Fibroblast of villous mesenchyme (primary cell): ENCODE results near the gene FLNC. TPM values are rescaled to one million over a fixed set of nuclear protein-coding genes. Genes with fewer than 3 reads are reported as not detected.

Experiments
- DNase-seq: peaks from one replicate; pipeline ENCODE4 v3.0.0-alpha.2; 2010; ENCODE audit warnings: low read depth
- H3K4me3 ChIP-seq: 2 replicates; pipeline ENCODE4 v1.5.1; 2011; ENCODE audit warnings: low read depth, mild to moderate bottlenecking, low read length
- total RNA-seq: library from RNA; depleted of rRNA; stranded (reverse); fragments of >200 nt; gene quantifications from 2 replicates; pipeline ENCODE4 v1.2.3, GENCODE V29; 2012
- TF ChIP-seq, protein P1 (sequence below): IDR thresholded peaks from 2 replicates; pipeline ENCODE4 v1.5.1; 2012; ENCODE audit warnings: low read depth, mild to moderate bottlenecking, low read length; ENCODE audit not compliant: insufficient read depth

Gene FLNC
- total RNA-seq, 1 donor: 185 TPM

DNA sequence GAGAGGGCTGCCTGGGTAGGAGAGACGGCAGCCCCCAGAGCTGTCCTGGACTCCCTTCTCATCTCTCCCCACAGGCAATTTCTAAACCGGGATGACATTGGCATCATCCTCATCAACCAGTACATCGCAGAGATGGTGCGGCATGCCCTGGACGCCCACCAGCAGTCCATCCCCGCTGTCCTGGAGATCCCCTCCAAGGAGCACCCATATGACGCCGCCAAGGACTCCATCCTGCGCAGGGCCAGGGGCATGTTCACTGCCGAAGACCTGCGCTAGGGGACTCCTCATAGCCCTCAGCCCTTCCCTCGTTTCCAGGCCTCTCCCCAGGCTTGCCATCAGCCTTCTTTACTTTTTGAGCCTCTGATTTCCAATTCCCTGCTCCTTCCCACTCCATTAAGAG lies 35.1 kb downstream of the FLNC start:
- no peak overlapping the region for H3K4me3 ChIP-seq
- TF ChIP-seq, protein P1, sequence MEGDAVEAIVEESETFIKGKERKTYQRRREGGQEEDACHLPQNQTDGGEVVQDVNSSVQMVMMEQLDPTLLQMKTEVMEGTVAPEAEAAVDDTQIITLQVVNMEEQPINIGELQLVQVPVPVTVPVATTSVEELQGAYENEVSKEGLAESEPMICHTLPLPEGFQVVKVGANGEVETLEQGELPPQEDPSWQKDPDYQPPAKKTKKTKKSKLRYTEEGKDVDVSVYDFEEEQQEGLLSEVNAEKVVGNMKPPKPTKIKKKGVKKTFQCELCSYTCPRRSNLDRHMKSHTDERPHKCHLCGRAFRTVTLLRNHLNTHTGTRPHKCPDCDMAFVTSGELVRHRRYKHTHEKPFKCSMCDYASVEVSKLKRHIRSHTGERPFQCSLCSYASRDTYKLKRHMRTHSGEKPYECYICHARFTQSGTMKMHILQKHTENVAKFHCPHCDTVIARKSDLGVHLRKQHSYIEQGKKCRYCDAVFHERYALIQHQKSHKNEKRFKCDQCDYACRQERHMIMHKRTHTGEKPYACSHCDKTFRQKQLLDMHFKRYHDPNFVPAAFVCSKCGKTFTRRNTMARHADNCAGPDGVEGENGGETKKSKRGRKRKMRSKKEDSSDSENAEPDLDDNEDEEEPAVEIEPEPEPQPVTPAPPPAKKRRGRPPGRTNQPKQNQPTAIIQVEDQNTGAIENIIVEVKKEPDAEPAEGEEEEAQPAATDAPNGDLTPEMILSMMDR: no peak
- DNase-seq: no peak

DNA sequence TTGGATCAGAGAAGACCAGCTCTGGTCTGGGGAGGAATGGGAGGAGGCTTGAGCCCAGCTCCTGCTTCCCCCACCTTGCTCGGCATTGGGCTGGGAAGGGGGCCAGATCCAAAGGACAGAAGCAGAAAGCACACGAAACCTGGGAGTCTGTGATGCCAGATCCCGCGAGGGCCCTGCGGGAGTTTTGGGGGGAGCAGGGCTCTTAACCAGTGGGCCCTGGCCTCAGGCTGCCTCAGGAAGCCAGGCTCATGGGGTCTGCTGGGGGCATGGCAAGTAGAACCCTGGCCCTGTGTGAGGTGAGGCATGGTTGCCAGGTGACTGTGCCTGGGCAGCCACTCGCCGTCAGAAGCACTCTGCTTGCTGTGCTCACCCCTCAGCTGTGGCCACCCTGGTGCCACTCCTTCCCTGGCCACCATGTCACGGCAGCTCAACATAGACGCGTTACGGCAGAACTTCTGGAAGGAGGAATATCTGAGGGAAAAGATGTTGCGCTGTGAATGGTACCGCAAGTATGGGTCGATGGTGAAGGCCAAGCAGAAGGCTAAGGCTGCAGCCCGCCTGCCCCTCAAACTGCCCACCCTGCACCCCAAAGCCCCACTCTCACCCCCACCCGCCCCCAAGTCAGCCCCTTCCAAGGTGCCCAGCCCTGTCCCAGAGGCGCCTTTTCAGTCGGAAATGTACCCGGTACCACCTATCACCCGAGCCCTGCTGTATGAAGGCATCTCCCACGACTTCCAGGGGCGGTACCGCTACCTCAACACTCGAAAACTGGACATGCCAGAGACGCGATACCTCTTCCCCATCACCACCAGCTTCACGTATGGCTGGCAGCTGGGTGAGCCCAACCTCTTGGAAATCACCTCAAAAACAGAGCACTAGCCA lies 36.0 kb downstream of the FLNC start:
- no peak for DNase-seq
- no peak overlapping the region for H3K4me3 ChIP-seq

DNA sequence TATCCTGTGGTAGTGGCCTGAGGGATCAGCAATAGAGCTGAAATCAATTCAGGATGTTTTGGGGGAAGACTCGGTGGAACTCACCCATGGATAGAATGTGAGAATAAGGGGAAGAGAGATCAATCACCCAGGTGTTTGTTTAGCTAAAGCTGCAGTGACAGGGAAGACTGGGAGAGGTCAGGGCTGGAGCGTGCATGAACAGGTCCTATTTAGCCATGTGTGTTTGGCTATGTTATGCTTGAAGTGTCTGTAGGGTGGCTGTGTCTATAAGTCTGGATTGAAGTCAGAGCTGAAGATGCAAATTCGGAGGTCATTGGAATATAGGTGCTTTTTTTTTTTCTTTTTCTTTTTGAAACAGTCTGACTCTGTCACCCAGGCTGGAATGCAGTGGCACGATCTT lies 37.0 kb downstream of the FLNC start:
- TF ChIP-seq, protein P1: no peak
- no peak overlapping the region for H3K4me3 ChIP-seq
- no peak for DNase-seq

More for the DNA sequence above, 36.0 kb downstream of the FLNC start:
- TF ChIP-seq, protein P1: no peak

DNA sequence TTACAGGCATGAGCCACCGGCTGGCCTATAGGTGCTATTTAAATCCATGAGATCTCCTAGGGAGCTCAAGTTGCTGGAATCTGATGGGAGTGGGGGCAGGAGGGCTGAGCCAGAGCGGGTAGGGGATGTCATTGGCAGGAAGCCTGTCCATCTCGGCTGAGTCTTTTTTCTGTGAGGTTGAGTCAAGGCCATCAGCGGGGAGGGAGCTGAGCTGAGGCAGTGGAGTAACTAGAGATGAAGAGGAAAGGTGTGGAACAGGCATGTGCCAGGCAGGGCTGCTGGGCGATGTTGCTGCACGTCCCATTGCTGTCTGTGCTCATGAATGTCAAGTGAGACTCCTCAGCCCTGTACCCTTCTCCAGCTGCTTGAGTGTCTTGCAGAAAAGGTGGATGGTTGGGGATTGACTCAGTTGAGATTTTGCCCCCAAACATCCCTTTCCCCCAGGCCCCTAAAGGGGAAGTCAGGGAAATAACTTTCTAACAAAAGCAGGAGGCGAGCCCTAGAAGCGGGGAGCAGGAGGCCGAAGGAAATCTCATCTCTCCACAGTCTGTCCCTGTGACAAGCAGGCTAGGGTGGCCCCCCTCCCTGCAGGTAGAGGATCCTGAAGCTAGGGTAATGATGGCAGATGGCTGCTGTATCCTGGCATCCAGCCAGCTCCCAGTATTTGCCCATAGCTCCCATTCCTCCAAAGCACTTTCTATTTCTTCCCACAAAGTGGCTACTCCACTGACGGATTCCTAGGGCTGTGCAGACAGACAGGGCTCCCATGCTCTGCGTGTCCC lies 37.8 kb downstream of the FLNC start:
- TF ChIP-seq, protein P1: no peak
- peak; percentile 5 for DNase-seq
- no peak overlapping the region for H3K4me3 ChIP-seq

DNA sequence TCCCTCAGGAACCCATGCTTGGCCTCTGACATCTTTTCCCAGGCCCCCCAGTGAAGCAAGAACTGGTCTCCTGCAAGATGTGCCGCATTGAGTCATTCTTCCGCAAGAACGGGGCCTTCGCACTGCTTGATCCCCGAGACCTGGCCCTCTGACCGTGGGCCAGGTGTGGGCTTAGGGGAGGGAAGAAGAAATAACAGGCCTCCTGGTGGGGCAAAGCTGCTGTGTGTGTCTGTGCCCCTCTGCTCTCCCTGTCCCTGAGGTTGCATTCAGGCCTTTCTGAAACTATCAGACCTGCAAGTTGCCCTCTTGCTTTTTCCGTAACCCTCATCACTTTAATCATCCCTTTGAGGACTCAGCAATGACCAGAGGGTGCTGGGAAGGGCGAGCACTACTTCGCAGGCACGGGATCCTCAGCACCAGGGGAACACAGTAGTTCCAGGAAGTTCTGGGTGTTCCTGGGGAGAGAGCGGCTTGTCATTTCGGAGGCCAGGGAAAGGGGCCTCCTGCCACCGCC lies 38.5 kb downstream of the FLNC start:
- TF ChIP-seq, protein P1: no peak
- DNase-seq: no peak
- peak overlapping the region; percentile 50 for H3K4me3 ChIP-seq

DNA sequence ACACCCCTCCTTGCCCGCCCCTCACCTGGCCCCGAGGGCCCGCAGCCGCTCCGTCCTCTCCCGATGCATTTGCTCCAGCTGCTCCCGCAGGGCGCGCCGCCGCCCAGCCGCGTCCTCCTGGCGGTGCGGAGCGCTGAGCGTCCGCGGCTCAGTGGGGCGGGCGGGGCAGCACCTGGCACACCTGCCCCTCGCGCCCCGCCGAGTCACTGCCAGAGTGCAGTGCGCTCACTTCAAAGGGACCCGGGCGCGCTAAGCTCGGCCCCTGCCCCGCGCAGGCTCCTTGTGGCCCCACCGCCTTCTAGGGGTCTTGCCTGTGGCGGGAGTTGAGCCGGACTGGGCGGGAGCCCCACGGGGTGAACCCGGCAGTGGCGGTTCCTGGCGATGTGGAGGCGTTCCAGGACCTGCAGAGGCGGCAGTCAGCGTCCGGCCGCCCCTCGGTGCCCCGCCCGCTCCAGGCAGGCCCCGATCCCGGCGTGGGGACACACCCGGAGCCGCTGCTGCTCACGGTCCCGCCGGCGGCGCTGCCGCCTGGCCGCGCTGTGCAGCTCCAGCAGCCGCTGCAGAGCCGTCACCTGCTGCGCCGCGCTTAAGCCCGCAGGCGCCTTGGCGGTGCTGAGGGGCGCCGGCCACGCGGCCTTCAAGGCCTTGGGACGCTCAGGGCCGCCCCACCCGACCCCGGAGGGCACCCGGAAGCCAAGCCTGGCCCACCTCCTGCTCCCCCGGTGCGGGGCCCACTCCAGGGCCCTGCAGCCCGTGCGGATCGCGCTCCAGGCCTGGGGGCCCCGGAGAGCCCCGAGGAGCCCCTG lies 39.1 kb downstream of the FLNC start:
- TF ChIP-seq, protein P1: no peak
- H3K4me3 ChIP-seq: peak overlapping the region; percentile 50
- peak; percentile 29 for DNase-seq
